ENCODE results near the gene SRF. TPM values are rescaled to one million over a fixed set of nuclear protein-coding genes. Genes with fewer than 3 reads are reported as not detected.
A peak's percentile ranks its signal among the peaks of the same experiment; 100 is the strongest.

Gene SRF
- total RNA-seq, 1 donor from 2014 or later, result 29.2 TPM

DNA sequence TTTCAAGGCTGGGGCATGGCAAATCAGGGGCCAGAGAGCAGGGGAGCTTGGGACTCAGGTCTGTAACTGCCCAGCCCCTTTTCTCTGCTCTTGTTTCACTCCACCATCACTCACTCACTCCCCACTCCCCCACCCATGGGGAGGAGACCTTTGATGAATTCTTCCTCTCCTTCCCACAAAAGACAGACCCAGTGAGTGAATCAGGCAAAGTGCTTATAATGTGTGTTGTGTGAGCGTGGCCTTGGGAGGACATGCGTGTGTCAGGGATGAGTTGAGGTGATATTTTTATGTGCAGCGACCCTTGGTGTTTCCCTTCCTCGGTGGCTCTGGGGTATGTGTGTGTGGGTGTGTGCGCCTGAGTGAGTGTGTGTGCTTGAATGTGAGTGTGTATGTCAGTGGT lies 9.9 kb downstream of the SRF start:
- TF ChIP-seq, protein P1, sequence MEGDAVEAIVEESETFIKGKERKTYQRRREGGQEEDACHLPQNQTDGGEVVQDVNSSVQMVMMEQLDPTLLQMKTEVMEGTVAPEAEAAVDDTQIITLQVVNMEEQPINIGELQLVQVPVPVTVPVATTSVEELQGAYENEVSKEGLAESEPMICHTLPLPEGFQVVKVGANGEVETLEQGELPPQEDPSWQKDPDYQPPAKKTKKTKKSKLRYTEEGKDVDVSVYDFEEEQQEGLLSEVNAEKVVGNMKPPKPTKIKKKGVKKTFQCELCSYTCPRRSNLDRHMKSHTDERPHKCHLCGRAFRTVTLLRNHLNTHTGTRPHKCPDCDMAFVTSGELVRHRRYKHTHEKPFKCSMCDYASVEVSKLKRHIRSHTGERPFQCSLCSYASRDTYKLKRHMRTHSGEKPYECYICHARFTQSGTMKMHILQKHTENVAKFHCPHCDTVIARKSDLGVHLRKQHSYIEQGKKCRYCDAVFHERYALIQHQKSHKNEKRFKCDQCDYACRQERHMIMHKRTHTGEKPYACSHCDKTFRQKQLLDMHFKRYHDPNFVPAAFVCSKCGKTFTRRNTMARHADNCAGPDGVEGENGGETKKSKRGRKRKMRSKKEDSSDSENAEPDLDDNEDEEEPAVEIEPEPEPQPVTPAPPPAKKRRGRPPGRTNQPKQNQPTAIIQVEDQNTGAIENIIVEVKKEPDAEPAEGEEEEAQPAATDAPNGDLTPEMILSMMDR (IDR thresholded peaks at IDR 0.05), result no peak
- Histone ChIP-seq H3K9me3 (no peaks in the 10 kb centered on the region), H3K27ac (no peak overlapping the region), H3K36me3 (peaks cover 55% of the 10 kb centered on the region), H3K4me1 (peaks cover 34% of the 10 kb centered on the region), H3K4me3 (no peak overlapping the region), H3K27me3 (ENCODE audit: low read depth) (no peaks in the 10 kb centered on the region)
- DNase-seq (no peak), ATAC-seq (no peak)
- intact Hi-C loops (cut with DNase I), result no loop called here

DNA sequence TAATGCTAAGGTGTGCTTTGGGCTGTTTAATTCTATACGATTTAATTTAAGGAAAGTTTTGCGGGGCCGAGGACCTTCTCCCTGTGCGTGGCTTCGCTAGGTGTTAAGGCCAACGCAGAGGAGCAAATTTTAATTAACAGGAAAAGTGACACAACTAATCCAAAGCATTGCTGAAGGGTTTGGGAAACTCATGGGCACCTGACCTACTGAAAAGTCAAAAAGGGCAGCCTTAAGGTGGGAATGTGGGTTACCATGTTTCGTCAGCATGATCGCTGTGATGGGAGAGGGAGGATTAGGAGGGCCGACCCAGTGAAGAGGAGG lies 10.5 kb downstream of the SRF start:
- no peak for DNase-seq
- ATAC-seq, result no peak
- peaks cover 55% of the 10 kb centered on the region for H3K36me3 ChIP-seq
- TF ChIP-seq, protein P1 (IDR thresholded peaks at IDR 0.05), result no peak
- no peaks in the 10 kb centered on the region for H3K9me3 ChIP-seq
- H3K27ac ChIP-seq, result peak overlapping the region; percentile 66
- intact Hi-C loops (cut with DNase I), result no loop called here
- no peaks in the 10 kb centered on the region for H3K27me3 ChIP-seq (ENCODE audit: low read depth)
- peak overlapping the region; percentile 76 for H3K4me3 ChIP-seq
- H3K4me1 ChIP-seq, result peaks cover 29% of the 10 kb centered on the region

DNA sequence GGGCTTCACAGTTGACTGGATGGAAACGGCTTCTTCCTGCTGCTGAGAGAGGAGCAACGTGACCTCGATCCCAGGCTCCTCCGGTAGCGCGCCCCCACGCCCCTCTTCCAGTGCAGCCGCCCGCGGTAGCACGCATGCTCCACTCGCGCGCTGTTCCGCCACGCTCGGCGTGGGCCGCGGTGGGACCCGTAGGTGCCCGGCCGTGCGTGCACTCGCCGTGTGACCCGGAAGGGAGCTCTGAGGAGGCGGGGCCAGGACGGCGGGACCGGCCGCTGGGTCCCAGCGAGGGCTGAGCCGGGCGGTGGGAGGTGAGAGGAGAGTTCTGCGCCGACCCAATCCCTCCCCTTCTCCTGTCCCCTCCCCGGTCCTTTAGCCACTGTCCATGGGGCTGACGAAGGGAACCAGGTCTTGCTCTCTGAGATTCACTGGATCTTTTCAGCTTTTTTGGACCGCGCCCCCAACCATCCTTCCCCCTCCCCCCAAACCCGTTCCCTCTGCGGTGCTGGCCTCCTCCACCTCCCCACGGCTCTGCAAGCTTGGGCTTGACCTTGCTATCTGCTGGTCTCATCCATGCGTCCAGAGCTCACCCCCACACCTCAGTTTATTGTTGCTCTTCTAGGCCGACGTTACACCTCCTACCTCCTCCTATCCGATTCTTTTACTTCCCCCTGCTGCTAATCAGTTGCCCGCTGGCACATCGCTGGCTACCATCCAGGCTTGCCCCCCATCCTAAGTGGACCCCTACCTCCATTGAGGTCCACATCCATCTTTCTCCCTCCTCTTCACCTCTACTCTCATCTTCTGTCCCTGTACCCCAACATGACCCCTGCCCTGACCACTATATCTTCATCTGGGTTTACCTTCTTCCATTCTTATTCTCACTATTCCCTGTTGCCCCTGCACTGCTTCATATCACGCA lies 11.1 kb downstream of the SRF start, which contains the start of gene CUL9:
CUL9 (plus strand) TSS at position 255 of the 919 bp plus-strand sequence. CDS start 2,115 bp downstream, outside the sequence.
- TF ChIP-seq, protein P1 (IDR thresholded peaks at IDR 0.05), result no peak
- Histone ChIP-seq H3K27ac (peak within 1 kb of the TSS; percentile 66), H3K4me1 (peaks cover 29% of the 10 kb centered on the region)

DNA sequence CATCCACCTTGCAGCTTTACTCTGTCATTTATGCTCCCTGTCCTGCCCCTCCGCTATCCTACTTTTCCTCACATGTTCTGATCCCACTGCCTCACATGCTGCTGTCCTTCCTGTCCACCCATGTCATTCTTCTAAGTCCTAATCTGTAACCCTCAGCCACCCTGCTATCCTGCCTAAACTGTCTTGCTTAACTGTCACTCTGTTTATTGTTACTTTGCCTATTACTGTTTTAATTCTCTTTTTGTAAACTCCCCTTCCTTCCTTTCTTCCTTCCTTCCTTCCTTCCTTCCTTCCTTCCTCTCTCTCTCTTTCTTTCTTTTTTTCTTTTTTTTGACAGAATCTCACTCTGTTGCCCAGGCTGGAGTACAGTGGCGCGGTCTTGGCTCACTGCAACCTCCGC lies 12.4 kb downstream of the SRF start:
- H3K4me1 ChIP-seq, result peaks cover 29% of the 10 kb centered on the region

More for the DNA sequence above, 11.1 kb downstream of the SRF start, which contains the start of gene CUL9:
- DNase-seq, result peak; percentile 93
- H3K9me3 ChIP-seq, result no peaks in the 10 kb centered on the region
- H3K36me3 ChIP-seq, result peaks cover 55% of the 10 kb centered on the region
- H3K4me3 ChIP-seq, result peak within 1 kb of the TSS; percentile 76
- ATAC-seq, result peak; percentile 98 to 99
- no peaks in the 10 kb centered on the region for H3K27me3 ChIP-seq (ENCODE audit: low read depth)
- intact Hi-C loops (cut with DNase I), result no loop called here

DNA sequence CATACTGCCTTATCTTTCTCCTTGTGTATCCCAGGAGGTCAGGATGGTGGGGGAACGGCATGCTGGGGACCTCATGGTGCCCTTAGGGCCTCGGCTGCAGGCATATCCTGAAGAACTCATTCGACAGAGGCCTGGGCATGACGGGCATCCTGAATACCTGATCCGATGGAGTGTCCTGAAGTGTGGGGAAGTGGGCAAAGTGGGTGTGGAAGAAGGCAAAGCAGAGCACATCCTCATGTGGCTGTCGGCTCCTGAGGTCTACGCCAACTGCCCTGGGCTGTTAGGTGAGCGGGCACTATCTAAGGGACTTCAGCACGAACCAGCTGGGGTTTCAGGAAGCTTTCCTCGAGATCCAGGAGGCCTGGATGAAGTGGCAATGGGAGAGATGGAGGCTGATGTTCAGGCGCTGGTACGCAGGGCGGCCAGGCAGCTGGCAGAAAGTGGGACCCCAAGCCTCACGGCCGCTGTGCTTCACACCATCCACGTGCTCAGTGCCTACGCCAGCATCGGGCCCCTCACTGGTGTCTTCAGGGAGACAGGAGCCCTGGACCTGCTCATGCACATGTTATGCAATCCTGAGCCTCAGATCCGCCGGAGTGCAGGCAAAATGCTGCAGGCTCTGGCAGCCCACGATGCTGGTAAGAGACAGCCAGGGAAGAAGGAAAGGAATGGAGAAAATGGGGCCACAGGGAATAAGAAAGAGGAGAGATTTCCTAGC lies 13.4 kb downstream of the SRF start:
- peaks cover 29% of the 10 kb centered on the region for H3K4me1 ChIP-seq
- H3K4me3 ChIP-seq, result no peak overlapping the region
- H3K27ac ChIP-seq, result no peak overlapping the region
- no peaks in the 10 kb centered on the region for H3K27me3 ChIP-seq (ENCODE audit: low read depth)
- peaks cover 53% of the 10 kb centered on the region for H3K36me3 ChIP-seq
- DNase-seq (no peak), ATAC-seq (no peak)
- TF ChIP-seq, protein P1 (IDR thresholded peaks at IDR 0.05), result no peak
- no peaks in the 10 kb centered on the region for H3K9me3 ChIP-seq
- intact Hi-C loops (cut with DNase I), result no loop called here

More for the DNA sequence above, 12.4 kb downstream of the SRF start:
- Histone ChIP-seq H3K4me3 (no peak overlapping the region), H3K27me3 (ENCODE audit: low read depth) (no peaks in the 10 kb centered on the region), H3K36me3 (peaks cover 55% of the 10 kb centered on the region), H3K27ac (no peak overlapping the region), H3K9me3 (no peaks in the 10 kb centered on the region)
- DNase-seq (no peak), ATAC-seq (no peak)
- TF ChIP-seq, protein P1 (IDR thresholded peaks at IDR 0.05), result no peak
- intact Hi-C loops (cut with DNase I), result no loop called here

Measured in lower lobe of right lung (tissue), 2 donors.